GM12878 (cell line): ENCODE measurements around the gene SCAI. TPM values are rescaled to one million over a fixed set of nuclear protein-coding genes. Genes with fewer than 3 reads are reported as not detected.
A peak's percentile ranks its signal among the peaks of the same experiment; 100 is the strongest.

Experiments used
- ATAC-seq: fragments of 200-7000 bp; cut with Tn5 transposase; 3 replicates; pipeline ENCODE4 v1.9.1; 2020; ENCODE audit warnings: mild to moderate bottlenecking, moderate library complexity
- BruUV-seq: library from RNA; stranded (reverse); fragments of 400-500 nt; replicated peaks from 2 replicates; lab custom pipeline; 2021; lab: Mats Ljungman, UMichigan
- CTCF ChIA-PET: fragments of 300-600 bp; sonication (Branson Sonifier 250); formaldehyde crosslinking; extraction: SDS; loops from one replicate; lab custom pipeline; 2021; ENCODE audit warnings: inconsistent platforms; lab: Yijun Ruan, JAX
- POLR2A ChIA-PET: fragments of 350-600 bp; formaldehyde crosslinking; extraction: SDS; loops from one replicate; lab custom pipeline; 2021; ENCODE audit warnings: inconsistent platforms; lab: Charles Lee
- RAD21 ChIA-PET: fragments of 300-600 bp; sonication (Branson Sonifier 250); formaldehyde crosslinking; loops from one replicate; lab custom pipeline; 2023; ENCODE audit warnings: antibody characterized with exemption; ENCODE audit not compliant: unreplicated experiment; lab: Charles Lee
- SMC1A ChIA-PET: fragments of 300-600 bp; sonication (Branson Sonifier 250); formaldehyde crosslinking; loops from one replicate; lab custom pipeline; 2023; ENCODE audit not compliant: unreplicated experiment, uncharacterized antibody; lab: Charles Lee
- DNase-seq: peaks from one replicate; pipeline ENCODE4 v3.0.0-alpha.2; 2011; ENCODE audit warnings: low read depth, low spot score
- FAIRE-seq: peaks from 3 replicates; lab custom pipeline; 2011; peaks lifted over from hg19 to GRCh38; lab: Jason Lieb, UNC
- H2AFZ ChIP-seq: 2 replicates; pipeline ENCODE4 v1.6.0; 2011; ENCODE audit warnings: low read depth, low read length, control low read depth; ENCODE audit not compliant: control insufficient read depth
- H3K27ac ChIP-seq: 2 replicates; pipeline ENCODE4 v1.5.1; 2011; ENCODE audit warnings: control low read depth; ENCODE audit not compliant: control insufficient read depth, insufficient read depth
- H3K27me3 ChIP-seq, 2 experiments: replicated peaks in 1 of 2; 2 replicates each; pipeline versions ENCODE4 v1.6.0 to v1.6.1; 2011; ENCODE audit warnings: low read length in 1 of 2; ENCODE audit not compliant: control insufficient read depth in 2 of 2, insufficient read depth in 2 of 2
- H3K36me3 ChIP-seq, 2 experiments: 2 replicates each; pipeline ENCODE4 v1.5.1; 2011; ENCODE audit warnings: low read length in 1 of 2; ENCODE audit not compliant: control insufficient read depth in 2 of 2, insufficient read depth in 2 of 2
- H3K4me1 ChIP-seq: 2 replicates; pipeline ENCODE4 v1.6.1; 2011; ENCODE audit warnings: mild to moderate bottlenecking, low read length, moderate library complexity, mixed read lengths; ENCODE audit not compliant: control insufficient read depth, insufficient read depth
- H3K4me2 ChIP-seq: 2 replicates; pipeline ENCODE4 v1.6.0; 2011; ENCODE audit warnings: control low read depth; ENCODE audit not compliant: control insufficient read depth, insufficient read depth
- H3K4me3 ChIP-seq: fragments of 200-600 bp; sonication (generic); 2 replicates; pipeline ENCODE4 v1.5.1; 2016
- H3K79me2 ChIP-seq: 2 replicates; pipeline ENCODE4 v1.6.0; 2011; ENCODE audit warnings: low read length; ENCODE audit not compliant: control insufficient read depth, insufficient read depth
- H3K9ac ChIP-seq: 2 replicates; pipeline ENCODE4 v1.8.0; 2011; ENCODE audit warnings: low read length, control low read depth, mixed read lengths; ENCODE audit not compliant: control insufficient read depth, insufficient read depth
- H3K9me3 ChIP-seq: replicated peaks from 3 replicates; pipeline ENCODE4 v1.5.1; 2011; ENCODE audit warnings: mild to moderate bottlenecking, low read length; ENCODE audit not compliant: control insufficient read depth, insufficient read depth
- H4K20me1 ChIP-seq: 2 replicates; pipeline ENCODE4 v1.6.0; 2011; ENCODE audit not compliant: control insufficient read depth, insufficient read depth
- CHD1 ChIP-seq: IDR thresholded peaks from 2 replicates; pipeline ENCODE4 v1.6.1; 2012; ENCODE audit warnings: low read depth, low read length, improper control_type of control experiment
- FOS ChIP-seq: IDR thresholded peaks from 3 replicates; pipeline ENCODE4 v1.6.1; 2011; ENCODE audit warnings: borderline replicate concordance; ENCODE audit not compliant: insufficient read length; ENCODE audit errors: extremely low read depth
- FOXM1 ChIP-seq: IDR thresholded peaks from 2 replicates; pipeline ENCODE4 v1.6.1; 2012; ENCODE audit warnings: low read depth, mild to moderate bottlenecking, inconsistent platforms, low read length, moderate library complexity
- IKZF1 ChIP-seq: fragments of 450-650 bp; conservative IDR thresholded peaks from 2 replicates; pipeline ENCODE4 v1.6.1; 2017; ENCODE audit warnings: antibody characterized with exemption, mild to moderate bottlenecking
- MEF2B ChIP-seq: fragments of 450-650 bp; IDR thresholded peaks from 2 replicates; pipeline ENCODE4 v1.6.1; 2018; ENCODE audit warnings: mild to moderate bottlenecking, moderate library complexity; ENCODE audit not compliant: partially characterized antibody, poor library complexity, severe bottlenecking
- MTA3 ChIP-seq: IDR thresholded peaks from 2 replicates; pipeline ENCODE4 v1.6.1; 2012; ENCODE audit warnings: low read length, inconsistent platforms, borderline replicate concordance
- NR2F1 ChIP-seq: fragments of 450-650 bp; conservative IDR thresholded peaks from 2 replicates; pipeline ENCODE4 v1.6.1; 2017; ENCODE audit warnings: mild to moderate bottlenecking
- POLR2A ChIP-seq: IDR thresholded peaks from 2 replicates; pipeline ENCODE4 v1.6.1; 2011; ENCODE audit warnings: low read depth, mild to moderate bottlenecking, low read length
- YBX1 ChIP-seq: fragments of 450-650 bp; IDR thresholded peaks from 2 replicates; pipeline ENCODE4 v1.6.1; 2016; ENCODE audit warnings: antibody characterized with exemption
- YY1 ChIP-seq: IDR thresholded peaks from 2 replicates; pipeline ENCODE4 v1.6.1; 2011; ENCODE audit warnings: low read depth, mild to moderate bottlenecking, low read length
- ZNF217 ChIP-seq: fragments of 450-650 bp; IDR thresholded peaks from 2 replicates; pipeline ENCODE4 v1.6.1; 2017; ENCODE audit warnings: antibody characterized with exemption, mild to moderate bottlenecking
- WGBS: methylation state at CpG from one replicate; pipeline ENCODE4 v1.1.6; 2016; ENCODE audit warnings: low lambda C conversion rate; ENCODE audit not compliant: insufficient replicate concordance, insufficient coverage; ENCODE audit errors: missing lambda C conversion rate; 5-methylcytosine and 5-hydroxymethylcytosine counted together
- in situ Hi-C: fragments of 300-500 bp; cut with MboI; formaldehyde crosslinking; loops from 9 replicates; pipeline ENCODE4 v1.14.3; 2018; ENCODE audit warnings: mixed read lengths
- intact Hi-C: fragments of 100-400 bp; cut with micrococcal nuclease; formaldehyde crosslinking; loops from one replicate; pipeline ENCODE4 v1.14.2; 2022; ENCODE audit not compliant: unreplicated experiment
- polyA plus RNA-seq, 11 experiments: library from polyadenylated mRNA; depleted of rRNA in 4 of 11; unstranded in 6 of 11; stranded (reverse) in 5 of 11; fragments of >200 nt; fragmentation: Nextera tagmentation in 4 of 11; fragmentation: Illumina TruSeq in 1 of 11; extraction: Ambion mirVana in 4 of 11; extraction: Trizol in 1 of 11; gene quantifications; 1 replicate in 1 of 11; 2 replicates in 10 of 11; pipeline versions ENCODE4 v1.2.1 to v1.2.3, GENCODE V29; 2011 to 2016; ENCODE audit warnings: inconsistent platforms in 2 of 11, missing spikeins in 2 of 11, low read depth in 1 of 11
- total RNA-seq, 4 experiments: library from RNA; depleted of rRNA in 3 of 4; stranded (reverse); fragments of >200 nt in 3 of 4; fragmentation: Illumina TruSeq in 1 of 4; extraction: Trizol in 1 of 4; gene quantifications; 2 replicates each; pipeline versions ENCODE4 v1.2.1 to v1.2.3, GENCODE V29; 2013 to 2021
- TF ChIP-seq, protein P1 (sequence below): fragments of 450-650 bp; IDR thresholded peaks from 2 replicates; pipeline ENCODE4 v1.6.1; 2017; ENCODE audit warnings: mild to moderate bottlenecking
- TF ChIP-seq, protein P2 (sequence below): fragments of 450-650 bp; formaldehyde crosslinking; IDR thresholded peaks from 2 replicates; pipeline ENCODE4 v1.4.0; 2022; ENCODE audit warnings: mild to moderate bottlenecking, moderate library complexity
- TF ChIP-seq, protein P3 (sequence below): fragments of 450-650 bp; conservative IDR thresholded peaks from 2 replicates; pipeline ENCODE4 v1.6.1; 2017; ENCODE audit warnings: mild to moderate bottlenecking, moderate library complexity
- TF ChIP-seq, protein P4 (sequence below): fragments of 450-650 bp; IDR thresholded peaks from 2 replicates; pipeline ENCODE4 v1.6.1; 2016; ENCODE audit warnings: mild to moderate bottlenecking

SCAI gene
- total and polyA plus RNA-seq, 10 of the 15 experiments (the other 5 are each of a cell fraction or from before 2014, with no cell fraction given): 0.52 to 8.8 (median 5.1) TPM

DNA sequence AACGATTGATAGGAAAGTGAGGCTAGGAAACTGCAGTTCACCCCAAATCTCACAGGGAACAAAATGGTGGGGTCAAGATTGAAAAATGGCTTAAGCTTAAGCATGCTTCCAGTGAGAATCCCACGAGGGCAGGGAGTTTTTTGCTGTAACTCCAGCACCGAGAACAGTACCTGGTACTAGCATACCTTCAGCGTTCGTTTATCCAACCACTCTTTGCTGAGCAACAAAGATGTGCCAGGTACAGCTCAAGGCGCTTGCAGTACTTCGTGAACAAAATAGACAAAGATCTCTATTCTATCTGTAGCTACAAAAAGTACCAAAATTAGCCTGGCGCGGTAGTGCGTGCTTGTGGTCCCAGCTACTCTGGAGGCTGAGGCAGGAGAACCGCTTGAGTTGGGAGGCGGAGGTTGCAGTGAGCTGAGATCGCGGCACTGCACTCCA is 47.1 kb upstream of the SCAI start:
- no peak for DNase-seq
- FAIRE-seq: peak; percentile 77
- in situ Hi-C loops: no loop called here

More for the DNA sequence above, 47.1 kb upstream of the SCAI start:
- ChIA-PET SMC1A (interaction anchor here (1.0 to 1.3 kb wide), 2 partner anchors 9 to 51 kb away, joined by 3 to 5 read pairs; no protein-coding TSS in a partner anchor), POLR2A (interaction anchor here (0.6 to 1.9 kb wide), 5 partner anchors 9 to 229 kb away, joined by 3 to 9 read pairs (median 4); partner anchors contain the start of gene HSPA5), RAD21 (interaction anchor here (1.0 kb wide), 1 partner anchor 249 kb away, joined by 4 read pairs; no protein-coding TSS in a partner anchor), CTCF (interaction anchor here (0.7 to 1.2 kb wide), 3 partner anchors 16 to 53 kb away, joined by 3 read pairs; partner anchors contain the start of gene HSPA5)
- BruUV-seq: TSS peak; percentile 97
- Histone ChIP-seq H3K27ac (peak overlapping the region; percentile 89), H3K9me3 (no peaks in the 10 kb centered on the region), H3K9ac (peak overlapping the region; percentile 98), H3K36me3 (no peaks in the 10 kb centered on the region), H4K20me1 (no peaks in the 10 kb centered on the region), H3K4me2 (peak overlapping the region; percentile 97), H3K4me3 (peak overlapping the region; percentile 61), H3K27me3 (no peaks in the 10 kb centered on the region), H2AFZ (peak overlapping the region; percentile 99), H3K79me2 (peaks cover 43% of the 10 kb centered on the region), H3K4me1 (peaks cover 4% of the 10 kb centered on the region)
- ATAC-seq: peak; percentile 9
- no peak for TF ChIP-seq FOS
- TF ChIP-seq, protein P1, sequence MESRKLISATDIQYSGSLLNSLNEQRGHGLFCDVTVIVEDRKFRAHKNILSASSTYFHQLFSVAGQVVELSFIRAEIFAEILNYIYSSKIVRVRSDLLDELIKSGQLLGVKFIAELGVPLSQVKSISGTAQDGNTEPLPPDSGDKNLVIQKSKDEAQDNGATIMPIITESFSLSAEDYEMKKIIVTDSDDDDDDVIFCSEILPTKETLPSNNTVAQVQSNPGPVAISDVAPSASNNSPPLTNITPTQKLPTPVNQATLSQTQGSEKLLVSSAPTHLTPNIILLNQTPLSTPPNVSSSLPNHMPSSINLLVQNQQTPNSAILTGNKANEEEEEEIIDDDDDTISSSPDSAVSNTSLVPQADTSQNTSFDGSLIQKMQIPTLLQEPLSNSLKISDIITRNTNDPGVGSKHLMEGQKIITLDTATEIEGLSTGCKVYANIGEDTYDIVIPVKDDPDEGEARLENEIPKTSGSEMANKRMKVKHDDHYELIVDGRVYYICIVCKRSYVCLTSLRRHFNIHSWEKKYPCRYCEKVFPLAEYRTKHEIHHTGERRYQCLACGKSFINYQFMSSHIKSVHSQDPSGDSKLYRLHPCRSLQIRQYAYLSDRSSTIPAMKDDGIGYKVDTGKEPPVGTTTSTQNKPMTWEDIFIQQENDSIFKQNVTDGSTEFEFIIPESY: peak; percentile 31; the same call in 1 of the 2 replicates
- TF ChIP-seq, protein P2, sequence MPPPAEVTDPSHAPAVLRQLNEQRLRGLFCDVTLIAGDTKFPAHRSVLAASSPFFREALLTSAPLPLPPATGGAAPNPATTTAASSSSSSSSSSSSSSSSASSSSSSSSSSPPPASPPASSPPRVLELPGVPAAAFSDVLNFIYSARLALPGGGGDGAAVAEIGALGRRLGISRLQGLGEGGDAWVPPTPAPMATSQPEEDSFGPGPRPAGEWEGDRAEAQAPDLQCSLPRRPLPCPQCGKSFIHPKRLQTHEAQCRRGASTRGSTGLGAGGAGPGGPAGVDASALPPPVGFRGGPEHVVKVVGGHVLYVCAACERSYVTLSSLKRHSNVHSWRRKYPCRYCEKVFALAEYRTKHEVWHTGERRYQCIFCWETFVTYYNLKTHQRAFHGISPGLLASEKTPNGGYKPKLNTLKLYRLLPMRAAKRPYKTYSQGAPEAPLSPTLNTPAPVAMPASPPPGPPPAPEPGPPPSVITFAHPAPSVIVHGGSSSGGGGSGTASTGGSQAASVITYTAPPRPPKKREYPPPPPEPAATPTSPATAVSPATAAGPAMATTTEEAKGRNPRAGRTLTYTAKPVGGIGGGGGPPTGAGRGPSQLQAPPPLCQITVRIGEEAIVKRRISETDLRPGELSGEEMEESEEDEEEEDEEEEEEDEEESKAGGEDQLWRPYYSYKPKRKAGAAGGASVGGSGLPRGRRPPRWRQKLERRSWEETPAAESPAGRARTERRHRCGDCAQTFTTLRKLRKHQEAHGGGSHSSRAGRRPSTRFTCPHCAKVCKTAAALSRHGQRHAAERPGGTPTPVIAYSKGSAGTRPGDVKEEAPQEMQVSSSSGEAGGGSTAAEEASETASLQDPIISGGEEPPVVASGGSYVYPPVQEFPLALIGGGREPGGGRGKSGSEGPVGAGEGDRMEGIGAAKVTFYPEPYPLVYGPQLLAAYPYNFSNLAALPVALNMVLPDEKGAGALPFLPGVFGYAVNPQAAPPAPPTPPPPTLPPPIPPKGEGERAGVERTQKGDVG: no peak
- no peak for TF ChIP-seq YBX1
- peak; percentile 78 for TF ChIP-seq YY1
- no peak for TF ChIP-seq MEF2B
- no peak for TF ChIP-seq MTA3
- no peak for TF ChIP-seq FOXM1
- TF ChIP-seq NR2F1: no peak
- TF ChIP-seq, protein P3, sequence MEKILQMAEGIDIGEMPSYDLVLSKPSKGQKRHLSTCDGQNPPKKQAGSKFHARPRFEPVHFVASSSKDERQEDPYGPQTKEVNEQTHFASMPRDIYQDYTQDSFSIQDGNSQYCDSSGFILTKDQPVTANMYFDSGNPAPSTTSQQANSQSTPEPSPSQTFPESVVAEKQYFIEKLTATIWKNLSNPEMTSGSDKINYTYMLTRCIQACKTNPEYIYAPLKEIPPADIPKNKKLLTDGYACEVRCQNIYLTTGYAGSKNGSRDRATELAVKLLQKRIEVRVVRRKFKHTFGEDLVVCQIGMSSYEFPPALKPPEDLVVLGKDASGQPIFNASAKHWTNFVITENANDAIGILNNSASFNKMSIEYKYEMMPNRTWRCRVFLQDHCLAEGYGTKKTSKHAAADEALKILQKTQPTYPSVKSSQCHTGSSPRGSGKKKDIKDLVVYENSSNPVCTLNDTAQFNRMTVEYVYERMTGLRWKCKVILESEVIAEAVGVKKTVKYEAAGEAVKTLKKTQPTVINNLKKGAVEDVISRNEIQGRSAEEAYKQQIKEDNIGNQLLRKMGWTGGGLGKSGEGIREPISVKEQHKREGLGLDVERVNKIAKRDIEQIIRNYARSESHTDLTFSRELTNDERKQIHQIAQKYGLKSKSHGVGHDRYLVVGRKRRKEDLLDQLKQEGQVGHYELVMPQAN: no peak
- no peak for TF ChIP-seq IKZF1
- no peak for TF ChIP-seq CHD1
- no peak for TF ChIP-seq POLR2A
- TF ChIP-seq, protein P4, sequence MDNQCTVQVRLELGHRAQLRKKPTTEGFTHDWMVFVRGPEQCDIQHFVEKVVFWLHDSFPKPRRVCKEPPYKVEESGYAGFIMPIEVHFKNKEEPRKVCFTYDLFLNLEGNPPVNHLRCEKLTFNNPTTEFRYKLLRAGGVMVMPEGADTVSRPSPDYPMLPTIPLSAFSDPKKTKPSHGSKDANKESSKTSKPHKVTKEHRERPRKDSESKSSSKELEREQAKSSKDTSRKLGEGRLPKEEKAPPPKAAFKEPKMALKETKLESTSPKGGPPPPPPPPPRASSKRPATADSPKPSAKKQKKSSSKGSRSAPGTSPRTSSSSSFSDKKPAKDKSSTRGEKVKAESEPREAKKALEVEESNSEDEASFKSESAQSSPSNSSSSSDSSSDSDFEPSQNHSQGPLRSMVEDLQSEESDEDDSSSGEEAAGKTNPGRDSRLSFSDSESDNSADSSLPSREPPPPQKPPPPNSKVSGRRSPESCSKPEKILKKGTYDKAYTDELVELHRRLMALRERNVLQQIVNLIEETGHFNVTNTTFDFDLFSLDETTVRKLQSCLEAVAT: peak; percentile 92
- TF ChIP-seq ZNF217: no peak
- 78% methylated on average over 14 of the region's 14 CpGs for WGBS
- intact Hi-C loops: loop anchor here (1.0 kb wide), 1 partner anchor 10 kb away; the partner anchor contains the start of gene RABEPK
